IMR-90 (cell line): ENCODE measurements around the gene SFTPB. TPM values are rescaled to one million over a fixed set of nuclear protein-coding genes. Genes with fewer than 3 reads are reported as not detected.

ENCODE experiments used
- ATAC-seq: fragments of 200-7000 bp; cut with Tn5 transposase; 2 replicates; pipeline ENCODE4 v1.9.1; 2020; ENCODE audit warnings: low read depth, mild to moderate bottlenecking, moderate library complexity
- BruUV-seq: library from RNA; stranded (reverse); fragments of 400-500 nt; replicated peaks from 2 replicates; lab custom pipeline; 2021; lab: Mats Ljungman, UMichigan
- CTCF ChIA-PET: fragments of 300-600 bp; formaldehyde crosslinking; extraction: SDS; loops from one replicate; lab custom pipeline; 2021; ENCODE audit warnings: antibody characterized with exemption; lab: Yijun Ruan, JAX
- POLR2A ChIA-PET: fragments of 300-600 bp; sonication (Branson Sonifier 250); formaldehyde crosslinking; loops from one replicate; lab custom pipeline; 2022; ENCODE audit warnings: antibody characterized with exemption; ENCODE audit not compliant: unreplicated experiment; lab: Charles Lee
- DNase-seq: peaks from one replicate; pipeline ENCODE4 v3.0.0; 2013
- H2AFZ ChIP-seq: replicated peaks from 2 replicates; pipeline ENCODE3; 2013; ENCODE audit warnings: low read length, mild to moderate bottlenecking; ENCODE audit not compliant: poor library complexity
- H2AK5ac ChIP-seq: 2 replicates; pipeline ENCODE4 v1.6.1; 2013; ENCODE audit warnings: low read depth, low read length, inconsistent platforms
- H2AK9ac ChIP-seq: replicated peaks from 2 replicates; pipeline ENCODE3; 2013; ENCODE audit warnings: mild to moderate bottlenecking, low read depth, low read length, moderate library complexity; ENCODE audit not compliant: poor library complexity
- H2BK120ac ChIP-seq: 2 replicates; pipeline ENCODE4 v1.6.1; 2013; ENCODE audit warnings: low read depth, low read length, inconsistent platforms
- H2BK15ac ChIP-seq: 3 replicates; pipeline ENCODE4 v1.6.1; 2013; ENCODE audit warnings: low read depth, low read length, inconsistent platforms
- H2BK20ac ChIP-seq: 2 replicates; pipeline ENCODE4 v1.6.1; 2013; ENCODE audit warnings: low read depth, mild to moderate bottlenecking, inconsistent platforms, low read length, moderate library complexity
- H2BK5ac ChIP-seq: 2 replicates; pipeline ENCODE4 v1.6.1; 2013; ENCODE audit warnings: mild to moderate bottlenecking, low read depth, low read length, inconsistent platforms; ENCODE audit not compliant: poor library complexity, severe bottlenecking
- H3K14ac ChIP-seq: replicated peaks from 2 replicates; pipeline ENCODE4 v1.6.1; 2013; ENCODE audit warnings: low read depth, low read length, inconsistent platforms
- H3K18ac ChIP-seq: 2 replicates; pipeline ENCODE4 v1.6.1; 2013; ENCODE audit warnings: low read depth, low read length, control low read depth
- H3K23ac ChIP-seq: 2 replicates; pipeline ENCODE4 v1.6.1; 2013; ENCODE audit warnings: low read depth, low read length, inconsistent platforms
- H3K27ac ChIP-seq: 2 replicates; pipeline ENCODE4 v1.5.1; 2013; ENCODE audit warnings: mild to moderate bottlenecking, control low read depth, low read length; ENCODE audit not compliant: insufficient read depth
- H3K27me3 ChIP-seq: 2 replicates; pipeline ENCODE4 v1.6.1; 2013; ENCODE audit warnings: low read length; ENCODE audit not compliant: control insufficient read depth, insufficient read depth
- H3K36me3 ChIP-seq: 2 replicates; pipeline ENCODE4 v1.6.1; 2013; ENCODE audit warnings: low read length, mixed read lengths; ENCODE audit not compliant: control insufficient read depth, insufficient read depth
- H3K4ac ChIP-seq: 2 replicates; pipeline ENCODE4 v1.6.1; 2013; ENCODE audit warnings: low read depth, low read length, inconsistent platforms
- H3K4me1 ChIP-seq: 2 replicates; pipeline ENCODE4 v1.6.1; 2013; ENCODE audit warnings: low read length, mixed read lengths; ENCODE audit not compliant: control insufficient read depth, insufficient read depth
- H3K4me2 ChIP-seq: 2 replicates; pipeline ENCODE4 v1.6.1; 2013; ENCODE audit warnings: low read depth, mild to moderate bottlenecking, control low read depth, low read length, moderate library complexity
- H3K4me3 ChIP-seq: 2 replicates; pipeline ENCODE4 v1.5.1; 2013; ENCODE audit warnings: low read depth, mild to moderate bottlenecking, control low read depth, low read length, moderate library complexity; ENCODE audit not compliant: insufficient read depth
- H3K56ac ChIP-seq: 2 replicates; pipeline ENCODE4 v1.6.1; 2013; ENCODE audit warnings: low read length, inconsistent platforms; ENCODE audit not compliant: insufficient read depth; ENCODE audit errors: extremely low read depth
- H3K79me1 ChIP-seq, 2 experiments: 2 replicates each; pipeline ENCODE4 v1.6.1; 2013; ENCODE audit warnings: low read length in 2 of 2, inconsistent platforms in 1 of 2, low read depth in 1 of 2
- H3K9ac ChIP-seq: 2 replicates; pipeline ENCODE4 v1.6.1; 2013; ENCODE audit warnings: low read depth, low read length, control low read depth
- H3K9me1 ChIP-seq: 2 replicates; pipeline ENCODE4 v1.6.1; 2013; ENCODE audit warnings: low read length, inconsistent platforms; ENCODE audit not compliant: insufficient read depth
- H3K9me3 ChIP-seq: 2 replicates; pipeline ENCODE4 v1.6.1; 2013; ENCODE audit warnings: low read length; ENCODE audit not compliant: control insufficient read depth, insufficient read depth
- H4K20me1 ChIP-seq: 2 replicates; pipeline ENCODE4 v1.6.1; 2013; ENCODE audit warnings: low read length, inconsistent platforms; ENCODE audit not compliant: insufficient read depth
- H4K5ac ChIP-seq: 2 replicates; pipeline ENCODE4 v1.6.1; 2013; ENCODE audit warnings: mild to moderate bottlenecking, low read depth, low read length, control low read depth
- H4K8ac ChIP-seq, 2 experiments: 2 replicates each; pipeline ENCODE4 v1.6.1; 2013; ENCODE audit warnings: low read depth in 2 of 2, low read length in 2 of 2, control low read depth in 1 of 2, inconsistent platforms in 1 of 2
- H4K91ac ChIP-seq: 2 replicates; pipeline ENCODE4 v1.6.1; 2013; ENCODE audit warnings: low read depth, low read length, inconsistent platforms; ENCODE audit not compliant: insufficient read depth
- BHLHE40 ChIP-seq: fragments of 150-350 bp; IDR thresholded peaks from 2 replicates; pipeline ENCODE4 v1.6.1; 2016; ENCODE audit warnings: mild to moderate bottlenecking, low read depth, low read length
- CEBPB ChIP-seq: IDR thresholded peaks from 2 replicates; pipeline ENCODE4 v1.6.1; 2012; ENCODE audit warnings: low read depth, low read length, improper control_type of control experiment
- FOS ChIP-seq: fragments of 150-350 bp; IDR thresholded peaks from 2 replicates; pipeline ENCODE4 v1.6.1; 2016; ENCODE audit warnings: low read depth, low read length
- MAZ ChIP-seq: IDR thresholded peaks from 2 replicates; pipeline ENCODE4 v1.6.1; 2012; ENCODE audit warnings: low read depth, mild to moderate bottlenecking, low read length, improper control_type of control experiment, moderate library complexity, borderline replicate concordance
- MXI1 ChIP-seq: IDR thresholded peaks from 2 replicates; pipeline ENCODE4 v1.6.1; 2012; ENCODE audit warnings: low read depth, mild to moderate bottlenecking, low read length, moderate library complexity, borderline replicate concordance
- POLR2A ChIP-seq: IDR thresholded peaks from 2 replicates; pipeline ENCODE4 v1.6.1; 2012; ENCODE audit warnings: mild to moderate bottlenecking, low read depth, low read length
- RCOR1 ChIP-seq: IDR thresholded peaks from 2 replicates; pipeline ENCODE4 v1.6.1; 2012; ENCODE audit warnings: mild to moderate bottlenecking, low read length, improper control_type of control experiment; ENCODE audit not compliant: insufficient replicate concordance
- RFX5 ChIP-seq: IDR thresholded peaks from 2 replicates; pipeline ENCODE4 v1.8.0; 2012; ENCODE audit warnings: low read depth, mild to moderate bottlenecking, low read length, moderate library complexity
- SMC3 ChIP-seq: fragments of 150-350 bp; IDR thresholded peaks from 2 replicates; pipeline ENCODE4 v1.6.1; 2016; ENCODE audit warnings: low read depth, mild to moderate bottlenecking, antibody characterized with exemption, low read length, moderate library complexity
- WGBS, 2 experiments: methylation state at CpG; one replicate each; pipeline versions ENCODE4 v1.1.5 to v1.1.7; 2013; ENCODE audit warnings: missing lambda C conversion rate in 2 of 2; ENCODE audit not compliant: insufficient read length in 1 of 2; ENCODE audit errors: extremely low coverage in 2 of 2; 5-methylcytosine and 5-hydroxymethylcytosine counted together
- dilution Hi-C: fragments of 300-500 bp; cut with HindIII; formaldehyde crosslinking; loops from one replicate; pipeline ENCODE4 v1.14.3; 2018; ENCODE audit warnings: low sequenced_read_pairs; ENCODE audit not compliant: unreplicated experiment
- in situ Hi-C: fragments of 300-500 bp; cut with MboI; formaldehyde crosslinking; loops from 3 replicates; pipeline ENCODE4 v1.14.3; 2019; ENCODE audit warnings: low sequenced_read_pairs, inconsistent platforms, mixed read lengths
- intact Hi-C: fragments of 100-400 bp; cut with micrococcal nuclease; formaldehyde crosslinking; loops from 2 replicates; pipeline ENCODE4 v1.10.0; 2022
- polyA plus RNA-seq, 3 experiments: library from polyadenylated mRNA; depleted of rRNA; stranded (reverse); fragments of >200 nt; gene quantifications; 2 replicates each; pipeline ENCODE4 v1.2.3, GENCODE V29; 2012; ENCODE audit warnings: low replicate concordance in 1 of 3
- total RNA-seq: library from RNA; depleted of rRNA; stranded (reverse); fragments of >200 nt; gene quantifications from 2 replicates; pipeline ENCODE4 v1.2.3, GENCODE V29; 2012
- TF ChIP-seq, protein P1 (sequence below): fragments of 150-350 bp; IDR thresholded peaks from 2 replicates; pipeline ENCODE4 v1.6.1; 2016; ENCODE audit warnings: low read depth, mild to moderate bottlenecking, low read length, moderate library complexity, borderline replicate concordance
- TF ChIP-seq, protein P2 (sequence below): fragments of 150-350 bp; IDR thresholded peaks from 2 replicates; pipeline ENCODE4 v1.6.1; 2017; ENCODE audit warnings: mild to moderate bottlenecking, antibody characterized with exemption, low read length, low read depth
- TF ChIP-seq, protein P3 (sequence below): conservative IDR thresholded peaks from 2 replicates; pipeline ENCODE4 v1.5.1; 2012; ENCODE audit warnings: mild to moderate bottlenecking, low read depth, low read length, improper control_type of control experiment

The SFTPB gene
- total and polyA plus RNA-seq, 2 of the 4 experiments (the other 2 are of a cell fraction): not detected

DNA sequence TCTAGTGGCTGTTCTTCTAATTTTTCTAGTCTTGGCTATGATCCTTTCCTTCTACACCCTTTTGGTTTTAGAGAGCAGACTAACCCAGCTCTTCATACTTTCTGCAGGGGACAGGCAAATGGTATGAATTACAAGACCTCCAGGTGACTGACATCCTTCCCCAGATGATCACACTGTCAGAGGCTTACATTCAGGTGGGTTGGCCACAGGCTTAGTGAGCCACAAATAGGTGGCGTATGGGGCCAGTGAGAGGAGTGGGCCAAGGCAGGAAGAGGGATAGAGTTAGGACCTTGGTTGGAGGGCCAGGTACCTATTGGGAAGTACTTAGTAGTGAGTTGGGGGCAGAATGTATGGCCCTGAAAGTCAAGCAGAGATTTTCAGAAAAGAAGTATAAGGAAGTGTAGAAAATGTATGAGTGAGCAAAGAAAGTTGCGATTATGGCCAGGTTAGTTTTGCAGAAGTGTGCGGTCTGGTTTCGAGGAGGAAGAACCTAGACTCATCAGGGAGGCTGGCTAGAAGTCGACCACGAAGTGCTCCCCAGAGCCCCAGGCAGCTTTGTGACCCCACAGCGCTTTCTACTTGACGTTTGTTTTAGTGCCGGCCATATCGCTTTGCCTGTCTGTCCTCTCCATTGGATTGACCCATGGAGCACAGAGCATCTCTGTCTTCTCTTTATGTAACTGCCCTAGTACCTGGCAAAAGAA is 20.0 kb downstream of the SFTPB start (continued):
- TF ChIP-seq FOS: no peak
- TF ChIP-seq RFX5: no peak
- TF ChIP-seq POLR2A: no peak

DNA sequence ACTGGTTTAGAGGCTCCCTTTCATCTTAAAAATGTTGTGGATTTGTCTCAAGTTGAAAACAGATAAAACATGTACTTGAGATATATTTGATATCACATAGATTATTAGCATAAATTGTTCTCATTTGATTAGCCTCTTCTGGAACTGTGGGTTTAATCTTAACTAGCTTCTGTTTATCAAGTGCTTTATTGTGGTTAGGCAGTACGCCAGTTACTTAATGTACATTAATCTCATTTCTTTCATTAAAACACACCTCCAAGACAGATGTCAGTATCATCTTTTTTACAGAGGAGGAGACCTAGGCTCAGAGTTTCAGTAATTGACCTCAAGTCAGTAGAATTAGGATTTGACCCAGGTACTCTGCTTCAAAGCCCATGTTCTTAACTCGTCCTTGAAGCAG is 21.8 kb downstream of the SFTPB start:
- H3K4me2 ChIP-seq: no peak overlapping the region
- H4K91ac ChIP-seq: no peak overlapping the region
- no peak overlapping the region for H3K9ac ChIP-seq
- H2BK5ac ChIP-seq: no peak overlapping the region
- DNase-seq (no peak), ATAC-seq (no peak)
- H3K4ac ChIP-seq: no peak overlapping the region
- no peak overlapping the region for H4K5ac ChIP-seq
- H2AK9ac ChIP-seq: no peak overlapping the region
- H3K4me1 ChIP-seq: peaks cover 17% of the 10 kb centered on the region
- H2BK20ac ChIP-seq: no peak overlapping the region
- no peak overlapping the region for H2BK120ac ChIP-seq
- H2AFZ ChIP-seq: no peak overlapping the region
- H3K79me1 ChIP-seq: peaks cover 16 to 23% of the 10 kb centered on the region in 2 experiments
- H3K56ac ChIP-seq: no peak overlapping the region
- CTCF ChIA-PET: interaction anchor here (0.9 to 1.3 kb wide), 2 partner anchors 9 to 28 kb away, joined by 3 to 4 read pairs; no protein-coding TSS in a partner anchor
- H3K27ac ChIP-seq: no peak overlapping the region
- no peak overlapping the region for H2AK5ac ChIP-seq
- in situ Hi-C loops: loop anchor here (5.0 kb wide), 1 partner anchor 61 kb away; no protein-coding TSS in a partner anchor
- no peak overlapping the region for H3K14ac ChIP-seq
- H3K9me3 ChIP-seq: no peaks in the 10 kb centered on the region
- dilution Hi-C loops: no loop called here
- intact Hi-C loops: no loop called here
- BruUV-seq: no TSS peak
- no peaks in the 10 kb centered on the region for H3K27me3 ChIP-seq
- peaks cover 14% of the 10 kb centered on the region for H3K9me1 ChIP-seq
- WGBS, 2 experiments: no CpG with 5 or more reads among the region's 2 CpGs
- H4K8ac ChIP-seq: no peak overlapping the region
- POLR2A ChIA-PET: no interaction called here
- H3K36me3 ChIP-seq: peaks cover 61% of the 10 kb centered on the region
- H4K20me1 ChIP-seq: peaks cover 14% of the 10 kb centered on the region; the same call in 1 of the 2 replicates
- H3K23ac ChIP-seq: no peak overlapping the region
- no peak overlapping the region for H2BK15ac ChIP-seq
- no peak overlapping the region for H3K4me3 ChIP-seq
- no peak overlapping the region for H3K18ac ChIP-seq
- TF ChIP-seq MAZ (no peak), MXI1 (no peak), CEBPB (no peak), SMC3 (no peak), RCOR1 (no peak), RFX5 (no peak), POLR2A (no peak), BHLHE40 (no peak), FOS (no peak)
- TF ChIP-seq, protein P1, sequence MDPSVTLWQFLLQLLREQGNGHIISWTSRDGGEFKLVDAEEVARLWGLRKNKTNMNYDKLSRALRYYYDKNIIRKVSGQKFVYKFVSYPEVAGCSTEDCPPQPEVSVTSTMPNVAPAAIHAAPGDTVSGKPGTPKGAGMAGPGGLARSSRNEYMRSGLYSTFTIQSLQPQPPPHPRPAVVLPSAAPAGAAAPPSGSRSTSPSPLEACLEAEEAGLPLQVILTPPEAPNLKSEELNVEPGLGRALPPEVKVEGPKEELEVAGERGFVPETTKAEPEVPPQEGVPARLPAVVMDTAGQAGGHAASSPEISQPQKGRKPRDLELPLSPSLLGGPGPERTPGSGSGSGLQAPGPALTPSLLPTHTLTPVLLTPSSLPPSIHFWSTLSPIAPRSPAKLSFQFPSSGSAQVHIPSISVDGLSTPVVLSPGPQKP: no peak
- TF ChIP-seq, protein P2, sequence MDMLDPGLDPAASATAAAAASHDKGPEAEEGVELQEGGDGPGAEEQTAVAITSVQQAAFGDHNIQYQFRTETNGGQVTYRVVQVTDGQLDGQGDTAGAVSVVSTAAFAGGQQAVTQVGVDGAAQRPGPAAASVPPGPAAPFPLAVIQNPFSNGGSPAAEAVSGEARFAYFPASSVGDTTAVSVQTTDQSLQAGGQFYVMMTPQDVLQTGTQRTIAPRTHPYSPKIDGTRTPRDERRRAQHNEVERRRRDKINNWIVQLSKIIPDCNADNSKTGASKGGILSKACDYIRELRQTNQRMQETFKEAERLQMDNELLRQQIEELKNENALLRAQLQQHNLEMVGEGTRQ: no peak
- TF ChIP-seq, protein P3, sequence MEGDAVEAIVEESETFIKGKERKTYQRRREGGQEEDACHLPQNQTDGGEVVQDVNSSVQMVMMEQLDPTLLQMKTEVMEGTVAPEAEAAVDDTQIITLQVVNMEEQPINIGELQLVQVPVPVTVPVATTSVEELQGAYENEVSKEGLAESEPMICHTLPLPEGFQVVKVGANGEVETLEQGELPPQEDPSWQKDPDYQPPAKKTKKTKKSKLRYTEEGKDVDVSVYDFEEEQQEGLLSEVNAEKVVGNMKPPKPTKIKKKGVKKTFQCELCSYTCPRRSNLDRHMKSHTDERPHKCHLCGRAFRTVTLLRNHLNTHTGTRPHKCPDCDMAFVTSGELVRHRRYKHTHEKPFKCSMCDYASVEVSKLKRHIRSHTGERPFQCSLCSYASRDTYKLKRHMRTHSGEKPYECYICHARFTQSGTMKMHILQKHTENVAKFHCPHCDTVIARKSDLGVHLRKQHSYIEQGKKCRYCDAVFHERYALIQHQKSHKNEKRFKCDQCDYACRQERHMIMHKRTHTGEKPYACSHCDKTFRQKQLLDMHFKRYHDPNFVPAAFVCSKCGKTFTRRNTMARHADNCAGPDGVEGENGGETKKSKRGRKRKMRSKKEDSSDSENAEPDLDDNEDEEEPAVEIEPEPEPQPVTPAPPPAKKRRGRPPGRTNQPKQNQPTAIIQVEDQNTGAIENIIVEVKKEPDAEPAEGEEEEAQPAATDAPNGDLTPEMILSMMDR: no peak
